HepG2 (cell line): ENCODE measurements around the gene TOX2. TPM values are rescaled to one million over a fixed set of nuclear protein-coding genes. Genes with fewer than 3 reads are reported as not detected.

Experiments
- ATAC-seq: fragments of 200-7000 bp; cut with Tn5 transposase; 3 replicates; pipeline ENCODE4 v1.9.1; 2020; ENCODE audit warnings: mild to moderate bottlenecking, moderate library complexity
- BruUV-seq: library from RNA; stranded (reverse); fragments of 400-500 nt; replicated peaks from 2 replicates; lab custom pipeline; 2021; lab: Mats Ljungman, UMichigan
- CTCF ChIA-PET: fragments of 300-600 bp; formaldehyde crosslinking; extraction: SDS; loops from one replicate; lab custom pipeline; 2021; ENCODE audit warnings: low total read pairs, inconsistent platforms, low intra/inter-chr PET ratio; lab: Yijun Ruan, JAX
- POLR2A ChIA-PET: fragments of 350-600 bp; sonication (Branson Sonifier 250); formaldehyde crosslinking; loops from one replicate; lab custom pipeline; 2020; ENCODE audit warnings: antibody characterized with exemption, inconsistent platforms; lab: Yijun Ruan, JAX
- DNase-seq: peaks from one replicate; pipeline ENCODE4 v3.0.0-alpha.2; 2015; ENCODE audit warnings: low spot score
- FAIRE-seq: peaks from 3 replicates; lab custom pipeline; 2011; peaks lifted over from hg19 to GRCh38; lab: Jason Lieb, UNC
- H2AFZ ChIP-seq: one replicate; pipeline ENCODE4 v1.6.1; 2011; ENCODE audit warnings: low read length, inconsistent platforms
- H3K27ac ChIP-seq: fragments of 300-600 bp; 3 replicates; pipeline ENCODE4 v1.8.0; 2011; ENCODE audit warnings: mixed run types, mild to moderate bottlenecking, mixed read lengths, low read length, inconsistent platforms; ENCODE audit not compliant: insufficient read depth; ENCODE audit errors: extremely low read length
- H3K27me3 ChIP-seq, 2 experiments: fragments of 200-600 bp in 1 of 2; 2 replicates in 1 of 2; 3 replicates in 1 of 2; pipeline versions ENCODE4 v1.6.0 to v1.8.0; 2011; ENCODE audit warnings: low read length in 2 of 2, mild to moderate bottlenecking in 2 of 2, moderate library complexity in 2 of 2, inconsistent platforms in 1 of 2; ENCODE audit not compliant: insufficient read depth in 2 of 2, control insufficient read depth in 1 of 2
- H3K36me3 ChIP-seq, 2 experiments: fragments of 200-600 bp in 1 of 2; replicated peaks in 1 of 2; 2 replicates in 1 of 2; 3 replicates in 1 of 2; pipeline versions ENCODE4 v1.5.1 to v1.8.0; 2011; ENCODE audit warnings: low read length in 2 of 2, inconsistent platforms in 1 of 2; ENCODE audit not compliant: insufficient read depth in 2 of 2, control insufficient read depth in 1 of 2
- H3K4me1 ChIP-seq: 2 replicates; pipeline ENCODE4 v1.5.1; 2012; ENCODE audit warnings: low read length, inconsistent platforms; ENCODE audit not compliant: insufficient read depth
- H3K4me2 ChIP-seq: 2 replicates; pipeline ENCODE4 v1.6.0; 2011; ENCODE audit warnings: low read depth, low read length, inconsistent platforms
- H3K4me3 ChIP-seq, 3 experiments: fragments of 200-600 bp in 1 of 3; sonication (generic), shearing (Covaris generic) in 1 of 3; replicated peaks in 1 of 3; 2 replicates each; pipeline ENCODE4 v1.5.1; 2011 to 2016; ENCODE audit warnings: low read length in 3 of 3, inconsistent platforms in 2 of 3, low read depth in 2 of 3, mild to moderate bottlenecking in 2 of 3, control low read depth in 1 of 3, mixed read lengths in 1 of 3; ENCODE audit not compliant: insufficient read depth in 1 of 3
- H3K79me2 ChIP-seq: one replicate; pipeline ENCODE4 v1.6.1; 2011; ENCODE audit warnings: low read length, inconsistent platforms; ENCODE audit not compliant: insufficient read depth
- H3K9ac ChIP-seq: 2 replicates; pipeline ENCODE4 v1.6.0; 2011; ENCODE audit warnings: mild to moderate bottlenecking, low read depth, low read length, inconsistent platforms; ENCODE audit not compliant: insufficient read depth
- H3K9me3 ChIP-seq: 2 replicates; pipeline ENCODE4 v1.5.1; 2012; ENCODE audit warnings: mild to moderate bottlenecking, low read length
- H4K20me1 ChIP-seq: 2 replicates; pipeline ENCODE4 v1.6.0; 2011; ENCODE audit warnings: inconsistent platforms, mild to moderate bottlenecking, low read length, moderate library complexity; ENCODE audit not compliant: insufficient read depth
- HIVEP1 ChIP-seq: sonication (generic); formaldehyde crosslinking; IDR thresholded peaks from 2 replicates; pipeline ENCODE4 v1.4.0; 2020; ENCODE audit warnings: mild to moderate bottlenecking, missing genetic modification reagents
- HOXA7 ChIP-seq: sonication (generic); formaldehyde crosslinking; IDR thresholded peaks from 2 replicates; pipeline ENCODE4 v1.8.1; 2022; ENCODE audit warnings: mild to moderate bottlenecking, missing genetic modification reagents, moderate library complexity
- KLF11 ChIP-seq: IDR thresholded peaks from 2 replicates; pipeline ENCODE4 v1.6.1; 2016; ENCODE audit warnings: missing compliant biosample characterization
- NR1H2 ChIP-seq: sonication (generic); formaldehyde crosslinking; IDR thresholded peaks from 2 replicates; pipeline ENCODE4 v1.8.1; 2022; ENCODE audit warnings: low read depth, missing genetic modification reagents, borderline replicate concordance
- POLR2AphosphoS2 ChIP-seq: IDR thresholded peaks from 2 replicates; pipeline ENCODE4 v1.6.1; 2011; ENCODE audit warnings: low read depth, low read length, improper control_type of control experiment
- TBX2 ChIP-seq: sonication (generic); formaldehyde crosslinking; IDR thresholded peaks from 2 replicates; pipeline ENCODE4 v1.5.0; 2020; ENCODE audit warnings: missing genetic modification reagents, mild to moderate bottlenecking, borderline replicate concordance
- TCF7 ChIP-seq: sonication (generic); IDR thresholded peaks from 2 replicates; pipeline ENCODE4 v1.6.1; 2016; ENCODE audit warnings: antibody characterized with exemption, low read depth
- TSC22D2 ChIP-seq: sonication (generic); formaldehyde crosslinking; IDR thresholded peaks from 2 replicates; pipeline ENCODE4 v1.5.1; 2020; ENCODE audit warnings: missing genetic modification reagents, mild to moderate bottlenecking, borderline replicate concordance
- ZBTB34 ChIP-seq: sonication (generic); formaldehyde crosslinking; IDR thresholded peaks from 2 replicates; pipeline ENCODE4 v1.8.0; 2022; ENCODE audit warnings: mild to moderate bottlenecking, missing genetic modification reagents
- ZBTB8A ChIP-seq: sonication (generic); formaldehyde crosslinking; IDR thresholded peaks from 2 replicates; pipeline ENCODE4 v1.4.0; 2020; ENCODE audit warnings: mild to moderate bottlenecking, low read depth, missing genetic modification reagents, borderline replicate concordance
- ZNF17 ChIP-seq: sonication (generic); formaldehyde crosslinking; IDR thresholded peaks from 2 replicates; pipeline ENCODE4 v1.5.0; 2020; ENCODE audit warnings: mild to moderate bottlenecking, missing genetic modification reagents
- ZNF629 ChIP-seq: sonication (generic); formaldehyde crosslinking; conservative IDR thresholded peaks from 2 replicates; pipeline ENCODE4 v1.5.0; 2020; ENCODE audit warnings: missing genetic modification reagents
- WGBS: methylation state at CpG from one replicate; pipeline ENCODE4 v1.1.6; 2017; ENCODE audit warnings: low lambda C conversion rate; 5-methylcytosine and 5-hydroxymethylcytosine counted together
- in situ Hi-C: cut with HindIII; loops from 2 replicates; pipeline ENCODE4 v1.10.0; 2017; ENCODE audit warnings: low pct_unique_long_range_greater_than_20kb; ENCODE audit not compliant: extremely low pct_ligation_motif_present
- intact Hi-C: fragments of 100-400 bp; cut with micrococcal nuclease; formaldehyde crosslinking; loops from one replicate; pipeline ENCODE4 v1.10.0; 2022; ENCODE audit not compliant: unreplicated experiment
- polyA plus RNA-seq, 8 experiments: library from polyadenylated mRNA; depleted of rRNA in 3 of 8; stranded (reverse) in 7 of 8; unstranded in 1 of 8; fragments of >200 nt; fragmentation: Illumina TruSeq in 4 of 8; extraction: Trizol in 4 of 8; gene quantifications; 2 replicates each; pipeline versions ENCODE4 v1.2.1 to v1.2.3, GENCODE V29; 2011 to 2016; ENCODE audit warnings: low read depth in 4 of 8, missing spikeins in 1 of 8, mixed read lengths in 1 of 8; ENCODE audit not compliant: insufficient read depth in 1 of 8
- total RNA-seq, 5 experiments: library from RNA; depleted of rRNA; stranded (reverse); fragments of >200 nt; fragmentation: Illumina TruSeq; extraction: Trizol; gene quantifications; 2 replicates each; pipeline ENCODE4 v1.2.3, GENCODE V29; 2016; ENCODE audit warnings: low read depth in 1 of 5

The TOX2 gene
- total and polyA plus RNA-seq, 2 of the 13 experiments (the other 11 are each of a cell fraction or from before 2014, with no cell fraction given) = not detected

- ATAC-seq (no peak), FAIRE-seq (no peak), DNase-seq (no peak)
- ChIA-PET POLR2A (no interaction called here), CTCF (no interaction called here)
- in situ Hi-C loops = no loop called here
- H3K4me1 ChIP-seq = no peaks in the 10 kb centered on the region
- WGBS = 6% methylated on average over 4 of the region's 4 CpGs
- no TSS peak for BruUV-seq
- no peaks in the 10 kb centered on the region for H4K20me1 ChIP-seq
- H3K36me3 ChIP-seq = no peaks in the 10 kb centered on the region
- H3K9ac ChIP-seq = no peak overlapping the region
- H3K27me3 ChIP-seq = peaks cover 0 to 54% of the 10 kb centered on the region in 2 experiments; a peak in 4 of 5 replicates
- no peak overlapping the region for H3K4me2 ChIP-seq
- no peak overlapping the region for H2AFZ ChIP-seq
- H3K27ac ChIP-seq = no peak overlapping the region
- intact Hi-C loops = no loop called here
- TF ChIP-seq HOXA7 (no peak), ZNF629 (CRISPR knock-in tag) (peak; percentile 80)
- no peak overlapping the region for H3K4me3 ChIP-seq
- no peaks in the 10 kb centered on the region for H3K9me3 ChIP-seq
- H3K79me2 ChIP-seq = no peaks in the 10 kb centered on the region
Observed at GRCh38 chr20:44012466-44013226, 98.0 kb downstream of the TOX2 start.

GRCh38 chr20:44014807-44015732 is 100.4 kb downstream of the TOX2 start:
- intact Hi-C loops = no loop called here
- no TSS peak for BruUV-seq
- TF ChIP-seq NR1H2 (CRISPR knock-in tag) (no peak), ZNF17 (CRISPR knock-in tag) (no peak), ZBTB8A (CRISPR knock-in tag) (no peak), TBX2 (no peak), TSC22D2 (CRISPR knock-in tag) (no peak), ZBTB34 (CRISPR knock-in tag) (no peak), KLF11 (CRISPR knock-in tag) (no peak), TCF7 (no peak), HIVEP1 (CRISPR knock-in tag) (no peak), POLR2AphosphoS2 (no peak)

More at GRCh38 chr20:44014807-44015732, 100.4 kb downstream of the TOX2 start:
- Histone ChIP-seq H4K20me1 (no peaks in the 10 kb centered on the region), H3K4me3 (no peak overlapping the region), H3K9me3 (no peaks in the 10 kb centered on the region), H3K27me3 (peaks cover 0 to 70% of the 10 kb centered on the region in 2 experiments; a peak in 3 of 5 replicates), H2AFZ (no peak overlapping the region), H3K4me1 (no peaks in the 10 kb centered on the region), H3K36me3 (no peaks in the 10 kb centered on the region), H3K4me2 (no peak overlapping the region), H3K9ac (no peak overlapping the region), H3K79me2 (no peaks in the 10 kb centered on the region), H3K27ac (no peak overlapping the region)
- in situ Hi-C loops = no loop called here
- FAIRE-seq (no peak), DNase-seq (no peak), ATAC-seq (no peak)
- 19% methylated on average over 17 of the region's 17 CpGs for WGBS
- ChIA-PET CTCF (no interaction called here), POLR2A (no interaction called here)
